ENCODE measurements around the gene BMP2K. TPM values are rescaled to one million over a fixed set of nuclear protein-coding genes. Genes with fewer than 3 reads are reported as not detected.

Gene BMP2K
- total RNA-seq, 1 donor from 2014 or later = 44.8 TPM

DNA sequence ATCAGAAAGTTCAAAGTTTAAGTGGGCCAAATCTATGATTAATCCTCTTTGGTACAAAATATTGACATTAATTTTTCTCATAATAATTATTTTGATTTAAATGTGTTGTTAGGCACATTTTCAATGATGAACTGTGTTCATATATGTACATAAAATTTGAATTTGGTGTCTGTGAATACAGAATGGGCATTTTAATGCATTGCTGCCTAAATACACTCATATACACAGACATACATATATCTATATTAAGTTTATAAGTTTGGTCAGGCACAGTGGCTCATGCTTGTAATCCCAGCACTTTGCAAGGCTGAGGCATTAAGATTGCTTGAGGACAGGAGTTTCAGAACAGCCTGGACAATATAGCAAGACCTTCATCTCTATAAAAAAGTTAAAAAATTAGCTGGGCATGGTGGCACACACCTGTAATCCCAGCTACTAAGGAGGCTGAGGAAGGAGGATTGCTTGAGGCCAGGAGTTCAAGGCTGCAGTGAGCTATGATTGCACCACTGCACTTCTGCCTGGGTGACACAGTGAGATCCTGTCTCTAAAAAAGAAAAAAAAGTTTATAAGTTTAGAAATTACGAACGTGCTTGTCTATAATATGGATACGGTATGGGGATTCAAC, 12.3 kb upstream of the BMP2K start:
- no peak for DNase-seq (ENCODE audit: low spot score in 2 of 2)
- FAIRE-seq = peak; percentile 76

DNA sequence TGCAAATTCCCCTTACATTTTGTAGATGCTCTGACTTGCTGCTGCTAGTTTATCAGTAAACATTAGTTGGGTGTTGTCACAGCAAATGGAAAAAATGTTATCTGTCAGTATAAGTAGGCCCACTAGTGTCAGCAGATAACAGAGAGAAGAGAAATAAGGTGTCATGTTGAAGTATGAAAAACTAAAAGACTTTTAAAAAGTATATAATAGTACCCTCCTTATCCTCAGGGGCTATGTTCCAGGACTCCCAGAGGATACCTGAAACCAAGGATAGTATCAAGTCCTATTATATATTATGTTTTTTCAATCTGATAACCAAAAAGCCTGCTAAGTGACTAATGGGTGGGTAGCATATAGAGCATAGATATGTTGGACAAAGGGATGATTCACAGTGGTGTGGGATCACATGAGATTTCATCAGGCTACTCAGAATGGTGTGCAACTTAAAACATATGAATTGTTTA, 11.6 kb upstream of the BMP2K start:
- no peak for DNase-seq (ENCODE audit: low spot score in 2 of 2)
- FAIRE-seq = no peak

DNA sequence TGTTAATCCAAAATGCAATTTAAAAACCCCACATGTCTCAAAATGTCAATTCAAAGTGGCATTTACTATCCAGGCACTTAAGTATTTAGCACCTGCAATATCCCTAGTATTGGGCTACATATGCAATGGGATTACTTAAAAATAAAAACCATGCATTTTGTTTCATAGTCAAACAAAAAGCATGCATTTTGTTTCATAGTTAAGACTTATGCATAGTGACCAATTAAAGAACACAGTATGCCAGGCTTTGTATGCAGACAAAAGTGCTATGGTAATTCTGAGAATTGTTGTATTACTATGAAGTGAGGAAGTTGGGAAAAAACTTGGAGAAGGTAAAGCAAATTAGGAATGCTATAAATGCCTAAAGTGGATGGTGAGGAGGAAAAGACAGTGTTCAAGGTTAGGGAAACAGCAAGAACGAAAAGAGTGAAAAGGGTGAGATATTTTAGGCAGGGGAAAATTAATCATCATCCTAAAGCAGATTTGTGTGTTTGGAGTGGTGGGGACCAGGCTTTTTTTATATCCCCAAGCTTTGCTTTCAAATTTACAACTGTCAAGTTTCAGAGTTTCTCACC, 10.6 kb upstream of the BMP2K start:
- DNase-seq (ENCODE audit: low spot score in 2 of 2) (no peak), FAIRE-seq (no peak)

DNA sequence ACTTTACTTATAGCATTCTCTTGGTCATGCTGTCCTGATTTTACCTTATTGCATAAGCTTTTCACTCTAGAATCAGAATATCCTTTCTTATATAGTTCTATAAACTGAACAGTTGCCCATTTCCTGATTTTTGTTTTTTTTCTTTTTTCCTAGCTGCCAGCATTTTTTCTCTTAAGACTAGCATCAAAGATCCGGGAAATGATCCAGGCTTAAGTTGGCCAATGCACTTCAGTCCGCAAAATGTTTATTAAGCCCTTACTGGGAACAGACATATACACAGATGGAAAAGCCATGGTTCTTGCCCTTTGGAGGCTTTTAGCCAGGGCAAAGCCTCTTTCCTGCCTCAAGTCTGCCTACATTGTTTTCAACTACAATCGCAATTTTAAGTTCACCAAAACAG, 10.1 kb upstream of the BMP2K start:
- FAIRE-seq (no peak), DNase-seq (ENCODE audit: low spot score in 2 of 2) (no peak)

DNA sequence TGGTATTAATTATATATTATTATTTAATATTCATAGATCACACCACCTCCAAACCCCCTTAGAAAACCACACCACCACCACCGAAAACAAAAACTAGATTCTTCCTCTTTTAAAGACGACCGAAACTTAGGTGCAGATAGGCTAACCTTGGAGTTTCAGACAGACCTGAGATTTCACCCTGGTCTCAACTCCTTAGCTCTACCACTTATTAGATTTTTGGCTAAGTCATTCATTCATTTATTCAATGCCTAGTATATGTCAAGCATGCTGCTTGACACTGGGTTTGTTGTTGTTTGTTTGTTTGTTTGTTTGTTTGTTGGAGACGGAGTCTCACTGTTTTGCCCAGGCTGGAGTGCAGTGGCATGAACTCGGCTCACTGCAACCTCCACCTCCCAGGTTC, 9.5 kb upstream of the BMP2K start:
- no peak for DNase-seq (ENCODE audit: low spot score in 2 of 2)
- FAIRE-seq = no peak

DNA sequence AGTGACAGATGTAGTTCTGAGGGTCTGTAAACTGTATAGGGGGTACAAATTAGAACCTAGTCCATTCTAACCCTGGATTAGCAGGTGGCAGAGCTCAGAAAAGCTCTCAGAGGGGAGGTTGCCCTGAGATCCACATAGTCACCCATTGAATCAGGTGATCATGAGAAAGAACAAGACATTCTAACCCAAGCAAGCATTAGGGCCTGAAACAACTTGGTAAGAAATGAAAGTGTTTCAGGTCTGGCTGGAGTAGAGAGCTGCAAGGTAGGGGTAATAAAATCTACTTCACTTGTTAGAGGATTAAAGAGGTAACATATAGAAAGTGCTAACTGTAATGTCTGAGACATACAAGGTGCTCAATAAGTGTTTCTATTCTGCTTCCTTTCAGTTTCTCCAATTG, 8.8 kb upstream of the BMP2K start:
- DNase-seq (ENCODE audit: low spot score in 2 of 2) (no peak), FAIRE-seq (no peak)

DNA sequence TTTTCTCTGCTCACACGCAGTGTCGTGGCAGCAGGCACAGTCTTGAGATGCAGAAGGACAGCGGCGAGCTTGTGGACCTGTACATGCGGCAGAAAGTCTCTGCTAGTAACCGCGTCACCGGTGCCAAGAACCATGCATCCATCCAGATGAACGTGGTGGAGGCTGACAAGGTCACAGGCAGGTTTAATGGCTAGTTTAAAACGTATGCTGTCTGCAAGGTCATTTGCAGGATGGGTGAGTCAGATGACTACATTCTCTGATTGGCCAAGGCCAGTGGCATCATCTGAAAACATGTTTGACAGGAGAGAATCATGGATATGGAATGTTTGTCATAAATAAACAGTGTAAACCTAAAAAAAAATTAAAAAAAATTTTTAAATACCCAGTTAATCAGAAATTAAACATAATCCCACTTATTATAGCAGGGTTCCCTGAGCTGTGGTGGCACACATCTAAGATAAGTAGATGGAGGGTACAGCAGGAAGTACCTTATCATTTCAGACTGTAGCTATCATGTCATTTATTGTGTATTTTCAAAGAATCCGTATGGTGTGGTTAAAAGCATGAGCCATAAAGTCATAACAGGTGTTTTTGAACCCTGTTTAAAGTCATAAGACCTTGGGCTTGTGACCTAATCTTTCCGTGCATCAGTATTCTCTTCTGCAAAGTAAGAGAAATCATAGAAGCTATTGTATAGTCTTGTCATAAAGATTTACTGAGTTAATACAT, 7.5 kb upstream of the BMP2K start:
- FAIRE-seq = no peak
- DNase-seq (ENCODE audit: low spot score in 2 of 2) = no peak

DNA sequence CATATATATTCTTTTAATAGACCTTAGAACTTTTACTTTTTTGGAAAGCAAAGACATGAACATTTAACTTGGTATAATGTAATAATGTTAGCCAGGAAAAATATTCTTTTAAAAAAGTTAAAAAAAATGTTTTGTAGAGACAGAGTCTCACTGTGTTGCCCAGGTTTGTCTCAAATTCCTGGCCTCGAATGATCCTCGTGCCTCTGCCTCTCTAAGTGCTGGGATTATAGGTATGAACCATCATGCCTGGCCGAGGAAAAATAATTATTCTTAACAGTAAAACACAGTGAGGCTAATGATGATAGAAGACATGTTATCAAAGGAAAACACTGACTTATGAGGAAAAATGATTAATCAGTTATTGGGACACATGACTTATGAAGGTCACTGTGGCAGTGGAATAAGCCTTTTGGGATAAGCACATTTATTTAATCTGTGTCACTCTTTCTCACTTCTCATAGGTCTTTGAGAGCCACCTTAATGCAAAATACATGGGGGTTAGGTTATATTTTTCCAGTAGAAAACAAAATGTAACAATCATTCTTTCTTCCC, 6.0 kb upstream of the BMP2K start:
- DNase-seq (ENCODE audit: low spot score in 2 of 2) (no peak), FAIRE-seq (no peak)

DNA sequence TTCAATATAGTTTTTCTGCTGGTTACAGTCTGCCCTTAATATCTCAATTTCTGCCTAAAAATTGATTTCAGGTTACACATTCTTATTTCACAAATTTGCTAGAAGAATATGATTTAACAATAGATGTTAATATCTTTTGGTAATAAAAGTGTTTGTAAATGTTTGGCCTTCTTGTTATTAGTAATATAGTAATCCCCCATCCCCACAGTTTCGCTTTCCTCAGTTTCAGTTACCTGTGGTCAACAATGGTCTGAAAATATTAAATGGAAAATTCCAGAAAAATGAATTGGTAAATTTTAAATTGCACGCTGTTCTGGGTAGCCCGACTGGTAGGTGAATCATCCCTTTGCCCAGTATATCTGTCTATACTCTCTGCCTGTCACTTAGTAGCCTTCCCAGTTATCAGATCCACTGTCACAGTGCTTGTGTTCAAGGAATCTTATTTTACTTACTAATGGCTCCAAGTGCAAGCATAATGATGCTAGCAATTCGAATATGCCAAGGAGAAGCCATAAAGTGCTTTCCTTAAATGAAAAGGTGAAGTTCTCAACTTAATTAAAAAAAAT, 3.5 kb upstream of the BMP2K start:
- FAIRE-seq = no peak

DNA sequence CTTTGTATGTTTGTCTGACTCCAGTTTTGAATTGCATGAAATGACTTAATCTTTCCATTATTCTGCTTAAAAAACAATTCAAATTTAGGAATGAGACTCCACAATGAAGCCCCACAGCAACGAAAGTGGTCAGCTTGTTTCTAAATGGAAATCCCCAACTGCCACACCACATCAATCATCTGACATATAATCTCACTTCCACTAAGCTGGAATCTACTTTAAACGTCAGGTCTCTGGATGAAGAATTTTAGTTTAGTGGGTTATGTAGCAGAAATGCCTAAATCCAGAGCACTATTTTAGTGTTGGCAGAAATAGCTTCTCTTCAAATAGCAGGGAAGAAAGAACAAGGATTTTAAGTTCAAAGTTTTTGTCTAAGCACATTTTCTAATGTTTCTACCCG, 1.7 kb upstream of the BMP2K start:
- FAIRE-seq = no peak

More for the DNA sequence above, 3.5 kb upstream of the BMP2K start:
- DNase-seq (ENCODE audit: low spot score in 2 of 2) = no peak

DNA sequence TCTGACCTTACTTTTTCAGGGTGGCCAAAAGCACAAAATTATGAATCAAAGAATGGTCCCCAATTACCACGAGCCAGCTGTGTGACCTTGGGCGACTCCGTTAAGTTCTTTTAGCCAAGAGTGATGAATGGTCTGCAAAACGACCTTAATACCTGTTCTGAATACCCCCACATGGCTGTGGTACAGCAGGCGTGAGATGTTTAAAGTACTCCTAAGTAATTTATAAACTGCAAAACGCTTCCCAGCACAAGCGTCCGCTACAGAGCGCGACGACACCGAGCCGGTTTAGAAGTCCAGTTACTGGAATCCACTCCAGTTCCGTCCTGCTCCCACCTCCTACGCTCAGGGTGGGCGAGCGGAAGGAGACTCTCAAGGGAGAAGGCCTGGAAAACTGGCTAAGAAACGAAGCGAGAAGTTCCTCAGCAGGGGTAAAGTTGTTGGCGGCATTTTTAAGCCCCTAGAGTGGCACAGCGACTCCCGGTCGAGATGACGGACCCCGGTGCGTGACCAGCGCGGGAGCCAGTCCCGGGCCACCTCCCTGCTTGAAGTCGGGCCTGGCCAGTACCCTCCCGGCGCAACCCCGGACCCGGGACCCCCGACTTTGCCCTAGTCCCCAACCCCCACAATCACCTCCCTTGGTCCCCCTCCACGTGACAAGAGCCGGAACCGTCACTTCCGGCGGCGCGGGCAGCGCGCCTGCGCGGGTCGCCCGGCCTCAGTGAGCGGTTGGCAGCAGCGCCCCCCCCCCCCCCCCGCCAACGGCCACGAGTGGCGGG, 659 bp upstream of the BMP2K start:
- no peak for FAIRE-seq

More for the DNA sequence above, 1.7 kb upstream of the BMP2K start:
- no peak for DNase-seq (ENCODE audit: low spot score in 2 of 2)

DNA sequence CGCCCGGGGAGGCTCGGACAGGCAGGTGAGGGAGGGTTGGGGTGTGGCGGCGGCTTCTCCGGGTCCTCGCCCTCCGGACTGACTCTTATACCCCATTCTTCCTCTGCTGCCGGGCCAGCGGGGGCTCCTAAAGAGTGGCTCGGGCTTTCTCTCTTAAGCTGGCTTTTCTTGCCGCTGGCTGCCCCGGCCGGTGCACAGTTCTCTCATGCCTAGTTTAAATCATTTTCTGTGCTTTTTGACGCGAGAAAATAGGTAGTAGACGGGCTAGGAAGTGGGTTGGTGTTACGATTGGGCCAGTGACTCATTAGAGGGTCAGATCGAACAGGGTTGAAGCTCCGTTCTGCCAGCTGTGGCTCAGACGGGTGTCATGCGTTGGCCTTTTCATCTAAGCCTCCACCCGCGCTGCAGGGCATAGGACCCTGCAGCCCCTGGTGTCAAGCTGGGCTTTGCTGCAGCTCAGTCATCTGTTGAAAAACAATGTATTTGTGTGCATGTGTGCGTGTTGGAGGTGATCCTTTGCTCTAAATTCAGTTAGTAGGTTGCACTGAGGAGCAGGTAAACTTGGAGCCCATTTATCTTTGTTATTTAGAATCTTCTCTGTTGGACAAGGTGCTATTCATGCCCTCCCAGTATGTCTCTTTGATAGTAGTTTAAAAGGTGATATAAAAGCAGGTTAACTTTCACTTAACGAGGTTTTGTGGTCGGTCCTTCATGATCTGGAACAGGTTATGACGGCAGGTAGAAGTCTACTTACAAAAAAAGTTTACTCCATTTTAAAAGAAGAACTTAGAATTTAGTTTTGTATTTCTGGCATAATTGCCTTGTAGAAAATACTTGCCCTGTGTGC, 802 bp downstream of the BMP2K start:
- peak; percentile 25 to 34 for DNase-seq (ENCODE audit: low spot score in 2 of 2)
- no peak for FAIRE-seq

More for the DNA sequence above, 659 bp upstream of the BMP2K start:
- peak; percentile 82 to 88 for DNase-seq (ENCODE audit: low spot score in 2 of 2)

DNA sequence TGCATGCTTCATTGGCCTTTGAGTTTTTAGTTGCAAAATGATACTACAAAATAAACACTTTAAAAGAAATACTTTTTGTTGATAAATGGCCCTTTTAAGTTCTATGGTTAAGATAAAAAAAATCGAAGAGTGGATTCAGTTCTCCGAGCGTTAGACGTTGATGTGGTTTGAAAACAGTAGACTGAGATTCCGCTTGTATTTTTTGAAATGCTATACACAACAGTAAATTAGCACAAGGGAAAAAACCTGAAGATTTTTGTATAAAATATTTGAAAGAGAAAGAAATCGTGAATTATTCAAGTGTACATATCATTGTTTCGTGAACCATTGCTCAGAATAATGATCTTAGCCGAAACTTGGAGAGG, 1.4 kb downstream of the BMP2K start:
- FAIRE-seq = no peak
- DNase-seq (ENCODE audit: low spot score in 2 of 2) = no peak

DNA sequence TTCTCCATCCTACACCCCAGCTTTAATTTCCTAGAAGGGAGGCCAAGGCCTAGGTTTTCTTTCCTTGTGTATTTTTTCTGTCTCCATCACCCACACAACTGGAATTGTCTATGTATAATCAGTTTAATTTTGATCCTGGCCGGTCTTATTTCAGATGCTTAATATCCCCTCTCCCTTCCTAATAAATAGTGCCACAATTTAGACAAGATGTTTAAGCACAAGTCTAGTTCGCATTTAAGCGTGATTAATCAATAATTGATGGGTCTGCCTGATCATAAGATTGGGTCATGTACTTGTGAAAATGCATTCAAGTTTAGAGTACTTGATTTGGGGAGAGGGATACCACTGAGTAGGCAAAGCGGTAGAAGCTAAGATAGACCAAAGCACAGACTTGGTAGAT, 2.4 kb downstream of the BMP2K start:
- DNase-seq (ENCODE audit: low spot score in 2 of 2) (no peak), FAIRE-seq (no peak)

DNA sequence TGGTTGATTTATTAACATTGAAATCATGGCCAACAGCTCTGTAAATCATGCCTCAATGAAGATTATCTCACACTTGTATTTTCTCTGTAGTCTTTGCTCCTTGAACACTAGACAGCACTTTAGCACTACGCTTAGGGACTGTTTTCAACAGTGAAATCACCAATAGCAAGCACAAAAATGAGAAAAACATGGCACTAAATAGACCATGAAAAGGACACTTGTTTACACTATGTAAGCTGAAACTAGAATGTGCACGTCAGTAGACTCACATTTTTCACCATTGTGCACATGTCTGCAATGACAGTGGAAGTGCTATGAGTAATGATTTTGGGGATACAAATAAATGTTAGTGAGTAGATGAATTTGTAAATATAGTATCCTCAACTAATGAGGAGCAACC, 3.1 kb downstream of the BMP2K start:
- no peak for FAIRE-seq
- no peak for DNase-seq (ENCODE audit: low spot score in 2 of 2)

DNA sequence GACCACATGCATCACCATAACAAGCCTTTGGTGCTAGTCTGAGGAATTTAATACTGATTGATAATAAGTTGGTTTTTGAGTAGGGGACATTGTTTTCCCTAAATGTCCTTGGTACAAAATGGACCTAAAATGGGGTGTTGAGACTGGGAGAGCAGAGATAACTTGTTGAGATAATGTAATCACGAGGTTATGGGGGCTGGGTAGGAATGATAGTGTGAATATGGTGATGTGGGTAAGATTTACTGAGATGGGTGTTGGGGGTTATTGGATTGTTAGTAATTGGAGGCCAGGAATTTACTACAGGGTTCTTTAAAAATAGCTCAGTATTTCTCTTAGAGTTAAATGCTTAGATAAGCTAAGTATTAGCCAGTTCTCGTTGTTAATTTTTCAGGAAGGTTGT, 3.9 kb downstream of the BMP2K start:
- DNase-seq (ENCODE audit: low spot score in 2 of 2) (no peak), FAIRE-seq (no peak)

DNA sequence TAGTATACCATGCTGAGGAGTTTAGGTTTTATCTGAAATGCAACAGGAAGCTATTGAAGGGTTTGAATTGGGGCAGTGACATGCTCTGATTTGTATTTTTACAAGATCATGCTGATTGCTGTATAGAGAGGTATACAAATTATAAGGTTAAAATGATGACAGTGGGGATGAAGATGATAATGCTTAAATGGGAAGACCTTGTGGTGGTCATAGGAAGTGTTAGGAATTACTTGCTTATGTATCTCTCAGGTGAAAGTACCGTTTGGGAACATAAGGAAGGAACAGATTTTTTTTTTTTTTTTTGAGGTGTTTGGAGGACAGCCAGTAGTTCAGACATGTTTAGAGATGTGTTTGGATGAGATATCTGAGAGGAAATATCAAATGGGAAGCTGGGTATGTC, 5.0 kb downstream of the BMP2K start:
- FAIRE-seq (no peak), DNase-seq (ENCODE audit: low spot score in 2 of 2) (no peak)

DNA sequence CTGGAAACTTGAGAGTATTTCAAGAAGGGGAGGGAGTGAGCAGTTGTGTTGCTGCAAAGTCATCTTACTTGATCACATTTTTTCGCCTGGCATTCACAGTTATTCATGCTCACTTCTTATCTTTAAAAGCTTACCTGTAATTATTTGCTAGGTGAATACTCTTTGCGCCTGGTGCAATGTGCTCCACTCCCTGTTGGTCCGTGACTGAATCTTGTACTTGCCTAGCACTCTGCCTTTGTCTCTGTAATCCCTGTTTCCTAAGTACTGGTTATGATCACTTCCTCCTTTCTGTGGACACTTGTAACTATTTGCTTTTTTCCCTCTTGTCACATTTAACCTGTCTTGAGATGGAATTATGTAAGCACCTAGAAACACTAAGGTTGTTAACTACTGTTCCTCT, 5.8 kb downstream of the BMP2K start:
- DNase-seq (ENCODE audit: low spot score in 2 of 2) (no peak), FAIRE-seq (no peak)

DNA sequence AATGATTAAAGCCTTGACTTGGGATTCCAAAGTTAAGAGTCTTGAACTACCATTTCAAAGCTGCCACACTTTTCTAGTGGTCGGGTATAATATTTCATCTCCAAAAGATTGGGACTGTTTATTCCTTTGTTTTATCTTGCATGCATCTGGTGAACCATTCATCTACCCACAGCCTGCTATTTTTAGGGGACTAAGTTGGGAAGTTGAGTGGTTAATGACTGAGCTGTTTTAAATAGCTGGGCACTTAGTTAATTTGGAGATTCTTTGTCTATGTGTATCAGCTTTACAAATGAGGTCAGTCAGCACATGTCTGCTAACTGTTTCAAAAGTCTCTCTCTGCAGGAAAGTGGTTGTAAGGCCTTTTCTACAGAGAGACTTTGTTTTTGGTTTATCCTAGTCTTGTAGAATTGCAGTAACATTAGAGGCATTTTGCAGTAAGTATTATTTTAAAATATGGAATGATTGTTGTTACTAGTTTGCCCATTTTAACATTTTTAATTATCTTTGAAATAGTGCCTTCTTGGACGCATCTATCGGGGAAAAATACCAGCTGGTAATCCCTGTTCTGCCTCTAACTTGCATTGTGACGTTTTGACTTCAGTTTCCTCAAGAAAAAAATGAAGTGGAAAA, 8.2 kb downstream of the BMP2K start:
- no peak for FAIRE-seq
- DNase-seq (ENCODE audit: low spot score in 2 of 2) = no peak
